Stimulated activated CD4-positive, alpha-beta T cell treated with anti-CD3 and anti-CD28 coated beads, Interleukin-4, amount 100 ng/mL, for 1 hour (primary cell): ENCODE measurements around the gene RYR3.

Source experiments
- DNase-seq: peaks from one replicate; pipeline ENCODE4 v3.0.0-alpha.2; 2020

RYR3 gene

DNA sequence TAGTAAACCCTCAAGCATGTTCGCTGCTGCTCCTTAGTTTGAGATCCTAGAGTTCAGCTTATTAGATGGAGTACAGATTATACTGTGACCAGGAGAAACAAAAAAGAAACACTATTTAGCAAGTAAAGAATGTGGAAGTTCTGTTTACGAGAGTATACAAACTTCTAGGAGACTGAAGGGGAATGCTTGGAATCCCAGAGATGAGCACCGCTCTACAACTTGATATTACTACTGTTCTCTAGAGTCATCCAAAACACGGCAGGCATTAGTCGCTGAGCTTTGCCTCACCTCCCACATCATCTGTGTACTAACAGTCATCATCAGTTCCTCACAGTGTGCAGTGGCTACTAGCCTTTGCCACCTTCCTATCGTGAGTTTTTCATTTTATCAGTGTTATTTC, 536.1 kb downstream of the RYR3 start:
- no peak for DNase-seq

DNA sequence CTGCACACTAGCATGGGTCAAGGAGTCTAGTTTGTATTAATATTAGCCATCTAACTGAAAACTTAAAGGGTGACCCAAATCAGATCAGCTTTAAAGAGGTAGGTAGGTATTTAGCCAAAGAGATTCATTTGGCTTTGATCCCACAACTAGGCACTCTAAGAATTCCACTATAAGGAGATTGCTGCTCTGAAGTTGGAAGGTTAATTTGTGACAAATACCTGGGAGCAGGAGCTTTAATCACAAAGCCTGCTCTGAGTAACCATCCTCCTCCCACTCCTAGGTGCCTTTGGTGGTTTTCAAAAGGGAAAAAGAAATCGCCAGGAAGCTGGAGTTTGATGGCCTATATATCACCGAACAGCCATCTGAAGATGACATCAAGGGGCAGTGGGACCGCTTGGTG, 537.2 kb downstream of the RYR3 start:
- no peak for DNase-seq

DNA sequence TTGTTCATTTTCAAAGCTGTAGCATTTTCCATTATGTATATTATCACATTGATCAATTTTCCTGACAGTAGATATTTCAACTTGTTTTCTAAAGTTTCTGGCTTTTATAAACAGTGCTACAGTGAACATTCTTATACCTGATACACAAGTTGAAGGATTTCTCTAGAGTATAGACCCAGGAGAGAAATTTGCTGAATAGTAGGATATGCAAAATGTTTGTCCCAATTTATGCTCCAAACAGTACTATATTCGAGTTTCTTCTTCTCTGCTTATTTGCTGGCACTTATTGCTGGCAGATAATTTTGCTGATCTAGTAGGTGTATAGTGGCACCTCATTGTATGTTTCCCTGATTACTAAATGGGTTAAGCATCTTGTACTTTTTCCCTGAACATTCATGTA, 540.3 kb downstream of the RYR3 start:
- no peak for DNase-seq

DNA sequence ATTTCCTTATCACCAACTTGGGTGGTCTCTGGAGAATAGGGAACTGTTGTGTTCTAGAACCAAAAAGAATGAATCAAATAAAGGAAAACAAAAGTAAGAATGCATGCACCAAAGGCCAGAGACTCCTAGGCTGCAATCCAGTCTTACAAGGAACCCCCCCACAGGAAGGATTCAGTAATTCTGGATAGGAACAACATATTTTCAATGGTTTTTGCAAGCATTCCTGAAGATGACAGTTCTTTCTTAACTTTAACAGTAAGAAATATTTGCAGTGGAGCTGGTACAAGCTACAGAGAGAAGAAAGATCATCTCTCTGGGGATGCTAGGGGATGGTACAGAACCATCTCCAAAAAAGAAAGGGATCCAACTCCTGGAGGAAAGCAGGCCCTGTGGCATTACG, 541.3 kb downstream of the RYR3 start:
- DNase-seq = no peak

DNA sequence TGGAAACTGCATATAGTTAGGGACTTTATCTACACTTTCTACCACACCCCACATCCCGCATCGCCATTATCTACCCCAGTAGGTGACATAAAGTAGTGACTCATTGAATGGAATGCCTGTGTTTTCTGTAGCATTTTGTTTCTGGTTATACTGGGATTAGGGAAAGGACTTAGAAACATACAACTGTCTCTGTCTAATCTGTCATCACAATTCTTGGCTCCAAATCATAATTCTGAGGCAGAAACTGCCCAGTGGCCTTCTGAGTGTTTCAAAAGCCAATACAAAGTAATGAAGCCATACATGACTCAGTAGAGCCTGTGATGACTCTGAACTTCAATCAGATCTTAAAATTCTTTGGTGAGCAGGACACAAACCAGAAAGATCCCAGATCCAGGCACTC, 541.8 kb downstream of the RYR3 start:
- DNase-seq = no peak

DNA sequence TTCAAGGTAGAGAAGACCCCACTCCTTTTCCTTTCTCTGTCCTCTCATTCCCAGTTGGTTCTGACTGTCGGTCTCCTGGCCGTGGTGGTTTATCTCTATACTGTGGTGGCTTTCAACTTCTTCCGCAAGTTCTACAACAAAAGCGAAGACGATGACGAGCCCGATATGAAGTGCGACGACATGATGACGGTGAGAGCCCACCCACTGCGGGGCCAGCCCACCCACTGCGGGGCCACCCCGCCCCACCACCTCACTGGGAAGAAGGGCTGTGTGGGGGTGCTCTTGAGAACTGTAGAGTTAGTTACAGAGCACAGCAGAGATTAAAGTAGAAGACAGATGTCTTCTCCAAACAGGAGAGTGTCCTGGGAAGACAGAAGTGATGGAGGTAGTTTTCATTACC, 547.0 kb downstream of the RYR3 start:
- DNase-seq = no peak

DNA sequence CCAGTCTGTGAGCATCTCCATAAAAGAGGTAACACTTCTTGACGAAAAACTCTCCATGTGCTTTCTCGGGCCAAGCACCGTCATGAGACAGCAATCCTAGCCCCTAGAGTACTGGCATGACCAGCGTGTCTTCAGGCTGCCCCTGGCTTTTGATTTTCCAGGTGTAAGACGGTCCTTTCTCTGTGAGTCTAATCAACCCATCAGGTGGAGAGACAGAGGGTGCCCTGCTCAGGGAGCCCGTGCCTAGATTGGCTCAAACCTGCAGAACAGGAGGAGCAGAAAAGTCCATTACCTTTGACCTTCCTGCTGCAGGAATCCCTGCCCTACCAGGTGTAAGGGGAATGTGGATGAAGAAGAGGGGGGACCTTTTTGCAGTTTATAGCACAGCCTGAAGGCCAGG, 548.1 kb downstream of the RYR3 start:
- no peak for DNase-seq

DNA sequence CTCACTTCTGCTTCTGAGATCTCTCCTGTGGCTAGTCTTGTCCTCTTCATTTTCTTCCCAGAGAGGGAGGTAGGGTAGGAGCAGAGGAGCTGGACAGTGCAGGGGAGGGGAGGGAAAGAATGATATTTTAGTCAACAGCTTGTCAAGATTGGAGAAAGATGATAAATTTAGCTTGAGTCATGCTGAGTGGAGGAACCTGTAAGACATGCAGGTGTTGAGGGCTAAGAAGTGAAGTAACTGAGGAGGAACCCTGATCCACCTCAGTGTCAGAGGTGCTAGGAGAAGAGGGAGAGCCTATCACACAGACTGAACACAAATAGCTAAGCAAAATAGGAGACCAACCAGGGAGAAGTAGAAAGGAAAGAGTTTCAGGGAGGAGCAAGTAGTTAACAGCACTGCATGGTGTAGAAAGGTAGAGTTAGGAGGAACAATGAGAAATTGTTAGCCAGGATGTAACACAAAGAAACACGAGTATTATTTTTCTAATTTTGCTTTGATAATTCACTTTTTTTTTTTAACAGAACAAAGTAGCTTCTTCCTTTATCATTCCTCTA, 549.3 kb downstream of the RYR3 start:
- DNase-seq = no peak

DNA sequence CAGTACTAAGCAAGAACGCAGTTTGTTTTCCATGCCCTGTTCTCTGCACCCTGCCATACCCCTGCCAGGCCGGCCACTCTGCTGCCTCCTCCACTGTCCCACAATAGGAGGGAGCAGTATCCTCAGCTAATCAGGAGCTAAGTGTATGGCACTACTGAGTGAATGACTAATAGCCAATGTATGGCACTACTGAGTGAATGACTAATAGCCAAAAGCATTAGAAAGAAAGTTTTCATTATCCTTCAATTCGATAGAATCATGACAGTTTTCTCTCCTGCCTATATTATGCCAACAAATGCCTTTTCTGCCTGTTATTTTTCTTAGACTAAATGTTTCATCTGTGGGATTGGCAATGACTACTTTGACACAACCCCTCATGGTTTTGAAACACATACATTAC, 550.0 kb downstream of the RYR3 start:
- DNase-seq = no peak

DNA sequence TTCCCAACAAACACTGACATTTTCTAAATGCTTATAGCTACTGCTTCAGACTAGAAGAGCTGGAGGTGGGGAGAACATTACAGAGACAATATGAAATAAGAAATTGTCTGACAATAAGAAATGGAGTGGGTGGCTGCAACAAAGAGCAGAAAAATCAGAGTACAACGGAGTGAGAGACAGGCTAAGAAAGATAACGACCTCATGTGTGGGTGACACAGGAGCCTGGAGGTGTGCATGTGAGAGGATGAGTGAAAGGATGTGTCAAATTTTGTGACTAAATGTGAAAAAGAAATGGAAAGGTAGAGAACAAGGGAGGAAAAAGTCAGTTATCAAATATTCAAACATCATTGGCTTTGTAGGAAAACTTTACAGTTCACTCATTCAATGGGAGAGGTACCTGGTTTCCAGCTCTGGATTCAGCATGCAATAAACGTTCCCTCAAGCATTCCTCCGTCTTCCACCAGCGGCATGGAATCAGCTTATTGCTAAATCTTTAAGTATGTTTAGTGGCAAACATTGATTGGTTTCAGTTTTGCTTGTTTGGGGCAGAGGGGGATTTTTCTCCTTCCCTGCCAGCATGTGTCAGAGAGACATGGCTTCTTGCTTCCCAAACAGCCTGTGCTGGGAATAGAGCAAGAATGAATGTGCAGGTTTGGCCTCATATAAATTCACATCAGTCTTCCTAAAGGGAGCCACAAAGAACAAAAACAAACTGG, 553.8 kb downstream of the RYR3 start:
- no peak for DNase-seq

DNA sequence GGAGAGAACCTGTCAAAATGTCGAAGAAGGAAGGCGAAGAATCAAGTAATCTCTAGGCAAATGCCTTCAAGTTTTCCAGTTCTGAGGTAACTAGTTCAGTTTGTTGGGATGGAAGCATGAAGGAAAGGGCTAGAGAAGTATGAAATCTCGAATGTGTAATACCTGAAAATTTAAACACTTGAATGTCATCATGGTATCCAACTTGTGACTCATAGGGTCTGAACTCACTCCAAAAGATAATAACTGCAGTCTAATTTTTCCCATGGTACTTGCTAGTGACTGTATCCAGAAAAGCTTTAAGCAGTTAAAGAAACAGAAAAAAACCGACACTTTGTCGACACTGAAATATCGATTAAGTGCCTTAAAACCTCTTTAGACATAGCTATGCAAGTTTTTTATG, 554.6 kb downstream of the RYR3 start:
- DNase-seq = no peak

DNA sequence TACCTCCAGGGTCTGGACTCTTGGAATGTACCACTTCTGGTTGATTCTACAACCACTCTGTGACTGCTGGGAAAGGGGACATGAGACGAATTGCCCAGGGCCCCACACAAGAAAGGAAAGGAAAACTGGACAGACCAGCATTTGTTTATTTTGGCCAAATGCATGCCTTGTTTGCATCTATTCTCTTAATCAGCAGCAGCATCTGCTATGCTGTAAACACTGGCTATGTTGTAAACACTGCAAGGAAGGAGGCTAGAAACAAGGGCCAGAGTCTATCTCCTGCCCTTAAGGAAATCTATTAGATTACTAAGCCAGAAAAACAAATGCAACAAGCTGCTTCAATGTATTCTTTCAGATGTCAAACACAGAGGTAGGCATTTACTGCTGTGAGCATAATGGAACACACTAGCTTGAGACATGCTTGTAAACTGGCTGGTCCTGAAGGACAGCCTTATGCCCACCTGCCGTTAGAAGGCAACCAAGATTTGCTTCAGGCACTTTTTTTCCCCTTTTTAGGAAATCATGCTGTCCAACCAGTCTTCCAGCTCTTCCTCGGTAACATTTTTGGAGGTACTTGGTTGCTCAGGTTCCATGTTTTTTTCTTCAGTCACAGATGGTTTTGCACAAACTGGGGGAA, 555.5 kb downstream of the RYR3 start:
- no peak for DNase-seq

DNA sequence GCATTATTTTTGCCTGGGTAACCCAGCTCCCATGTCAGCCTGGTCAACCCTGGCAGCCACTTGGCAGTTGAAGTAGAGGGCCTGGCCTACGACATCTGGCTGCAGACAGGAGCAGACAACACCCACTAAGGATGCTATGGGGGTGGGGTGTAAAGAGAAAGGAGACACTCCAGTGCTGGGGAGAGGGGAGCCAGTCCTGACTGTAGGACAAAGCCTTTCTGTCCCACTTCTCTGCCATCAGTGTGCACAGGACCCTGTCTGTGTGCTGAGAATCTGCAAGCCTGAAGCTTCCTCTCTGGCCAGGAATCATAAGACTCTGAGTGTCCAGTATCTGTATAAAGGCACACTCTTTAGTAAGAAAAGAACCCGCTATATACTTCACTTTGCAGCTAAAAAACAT, 561.2 kb downstream of the RYR3 start:
- DNase-seq = no peak

DNA sequence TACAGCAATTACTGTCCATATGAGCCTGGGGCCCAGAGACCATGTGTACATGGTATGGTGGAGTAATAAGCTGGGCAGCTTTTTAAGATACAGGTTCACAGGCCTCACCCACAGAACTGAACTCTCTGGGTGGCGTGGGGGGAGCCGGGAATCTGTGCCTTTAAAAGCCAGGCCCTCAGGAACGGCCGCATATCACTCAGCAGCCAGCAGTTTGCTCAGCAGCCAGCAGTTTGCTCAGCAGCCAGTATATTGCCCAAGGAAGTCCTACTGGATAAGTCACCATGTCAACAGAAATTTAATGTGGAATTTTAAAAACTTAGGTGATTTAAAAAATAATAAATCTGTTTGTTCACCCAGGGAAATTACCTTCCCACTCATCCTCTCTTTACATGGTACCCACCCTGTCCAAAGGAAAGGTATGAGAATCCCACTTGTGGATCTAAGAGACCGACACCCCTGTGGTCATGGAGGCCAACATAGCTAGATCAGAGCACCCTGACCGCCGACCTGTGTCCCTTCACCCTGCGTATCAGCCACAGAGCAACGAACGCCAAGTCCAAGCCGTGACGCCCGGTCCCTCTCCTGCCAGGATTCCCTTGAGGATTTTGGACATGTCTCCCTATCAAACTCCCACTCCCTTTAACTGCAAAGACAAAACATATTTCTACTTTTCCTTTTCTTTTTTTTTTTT, 561.8 kb downstream of the RYR3 start:
- DNase-seq = no peak

DNA sequence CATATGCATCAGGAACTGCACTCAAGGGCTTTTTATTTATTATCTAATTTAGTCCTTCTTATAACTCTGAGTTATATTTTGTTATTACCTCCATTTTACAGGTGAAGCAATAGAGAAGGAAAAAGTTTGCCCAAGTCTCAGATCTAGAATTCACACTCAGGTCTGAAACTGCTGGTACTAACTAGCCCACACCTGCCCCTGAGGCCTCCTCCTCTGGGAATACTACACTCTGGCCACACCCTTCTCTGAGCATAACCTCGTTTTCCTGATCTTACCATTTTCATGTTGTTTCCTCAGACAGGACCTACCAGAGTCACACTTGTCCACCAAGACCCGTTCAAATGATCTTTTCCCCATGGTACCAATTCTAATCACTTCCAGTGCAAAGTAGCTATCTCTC, 563.4 kb downstream of the RYR3 start:
- DNase-seq = no peak

DNA sequence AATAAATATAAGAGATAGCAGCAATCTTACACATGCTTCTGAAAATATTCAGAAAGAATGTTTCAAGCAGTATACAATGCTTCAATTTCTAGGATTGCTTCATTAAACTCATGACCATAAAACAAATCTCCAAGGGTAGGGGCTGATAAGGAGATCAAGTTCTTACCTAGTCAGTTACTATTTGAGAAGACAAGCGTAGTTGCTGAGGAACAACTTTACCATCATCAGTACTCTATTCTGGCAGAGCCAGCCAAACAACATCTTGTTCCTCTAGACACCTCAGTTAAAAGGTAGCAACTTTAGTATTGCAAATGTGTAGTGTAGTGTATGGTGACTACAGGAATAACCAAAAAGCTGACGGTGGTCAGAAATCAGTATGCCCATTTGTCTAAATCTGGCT, 572.2 kb downstream of the RYR3 start:
- DNase-seq = no peak

DNA sequence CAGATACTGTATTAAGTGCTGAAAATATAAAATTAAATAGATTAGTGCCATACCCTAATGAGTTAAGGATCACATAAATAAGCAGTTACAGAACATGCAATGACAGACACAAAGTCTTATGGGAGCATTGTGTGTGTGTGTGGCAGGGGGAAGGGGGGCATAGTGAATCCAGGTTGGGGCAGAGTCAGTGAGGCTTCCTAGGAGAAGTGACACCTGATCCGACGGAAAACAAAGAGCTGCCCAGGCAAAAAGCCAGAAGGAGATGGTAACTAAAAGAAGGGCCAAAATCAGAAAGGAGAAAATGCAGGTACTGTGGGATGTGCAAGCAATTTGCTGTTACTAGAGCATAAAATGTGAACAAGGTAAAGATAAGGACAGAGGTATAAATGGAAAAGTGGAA, 577.4 kb downstream of the RYR3 start:
- DNase-seq = no peak

DNA sequence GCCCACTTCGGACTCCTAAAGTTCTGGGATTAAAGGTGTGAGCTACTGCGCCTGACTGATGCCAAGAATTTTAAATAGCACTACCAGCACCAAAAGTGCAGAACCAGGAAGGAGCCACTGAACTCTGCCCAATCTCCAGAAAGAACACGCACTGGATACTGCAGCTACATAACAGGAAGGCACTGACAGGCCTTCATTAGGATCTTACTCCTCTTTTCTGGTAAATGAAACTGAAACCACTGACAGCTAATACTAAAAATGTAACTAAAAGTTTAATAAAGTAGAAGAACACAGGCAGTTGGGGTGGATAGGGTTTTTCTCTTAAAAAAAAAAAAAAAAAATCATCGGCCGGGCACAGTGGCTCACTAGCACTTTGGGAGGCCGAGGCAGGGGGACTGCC, 583.4 kb downstream of the RYR3 start:
- DNase-seq = no peak

DNA sequence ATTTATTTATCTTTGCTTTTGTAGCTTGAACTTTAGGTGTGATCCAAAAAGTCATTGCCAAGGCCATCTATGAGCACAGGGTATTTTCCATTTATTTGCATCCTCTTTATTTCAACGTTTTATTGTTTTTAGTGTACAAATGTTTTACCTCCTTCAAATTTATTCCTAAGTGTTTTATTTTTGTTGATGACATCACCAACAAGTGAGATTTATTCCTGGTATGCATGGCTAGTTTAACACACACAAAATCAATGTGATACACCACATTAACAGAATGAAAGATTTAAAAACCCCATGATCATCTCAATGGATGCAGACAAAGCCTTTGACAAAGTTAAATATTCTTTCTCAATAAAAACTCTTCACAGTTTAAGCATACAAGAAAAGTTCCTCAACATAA, 591.3 kb downstream of the RYR3 start:
- no peak for DNase-seq

DNA sequence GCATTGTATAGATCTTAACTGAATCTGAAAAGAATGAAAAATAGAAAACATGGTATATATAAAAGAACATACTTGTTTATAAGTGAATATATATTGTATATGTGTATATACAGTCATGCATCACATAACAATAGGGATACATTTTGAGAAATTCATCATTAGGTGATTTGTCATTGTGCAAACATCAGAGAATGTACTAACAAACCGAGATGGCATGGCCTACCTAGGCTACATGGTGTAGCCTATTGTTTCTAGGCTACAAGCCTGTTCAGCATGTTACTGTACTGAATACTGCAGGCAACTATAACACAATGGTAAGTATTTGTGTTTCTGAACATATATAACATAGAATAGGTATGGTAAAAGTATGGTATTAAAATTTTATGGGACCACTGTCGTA, 592.9 kb downstream of the RYR3 start:
- no peak for DNase-seq

DNA sequence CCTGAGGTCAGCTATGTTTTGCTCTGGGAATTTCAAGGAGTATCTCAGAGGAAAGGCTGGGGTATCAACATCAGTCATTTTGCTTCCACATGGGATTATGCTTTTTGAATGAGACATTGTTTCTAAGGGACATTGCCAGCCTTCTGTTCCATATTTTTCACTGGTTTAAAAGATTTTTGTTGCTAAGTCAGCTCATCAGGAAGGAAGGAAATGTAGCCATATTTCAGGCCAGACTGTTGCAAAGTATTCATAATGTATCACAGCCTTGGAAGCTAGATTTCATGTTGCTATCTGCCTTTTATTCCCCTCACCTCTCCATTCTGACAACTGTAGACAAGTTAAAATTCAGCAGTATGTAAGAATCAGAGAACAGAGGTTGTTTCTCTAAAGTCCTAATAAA, 596.6 kb downstream of the RYR3 start:
- no peak for DNase-seq

DNA sequence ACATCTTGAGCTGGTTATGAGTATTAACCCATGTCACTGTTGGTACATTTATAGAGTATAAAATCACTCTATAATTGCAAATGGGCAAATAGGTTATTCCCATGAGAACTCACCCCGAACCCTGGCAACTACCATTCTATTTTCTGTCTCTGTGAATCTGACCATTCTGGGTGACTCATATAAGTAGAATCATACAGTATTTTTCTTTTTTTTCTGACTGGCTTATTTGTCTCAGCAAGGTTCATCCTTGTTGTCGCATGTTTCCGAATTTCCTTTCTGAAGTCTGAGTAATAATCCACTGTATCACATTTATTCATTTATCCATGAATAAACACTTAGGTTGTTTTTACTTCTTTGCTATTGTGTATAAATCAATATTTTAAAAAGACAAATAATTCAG, 597.6 kb downstream of the RYR3 start:
- no peak for DNase-seq

DNA sequence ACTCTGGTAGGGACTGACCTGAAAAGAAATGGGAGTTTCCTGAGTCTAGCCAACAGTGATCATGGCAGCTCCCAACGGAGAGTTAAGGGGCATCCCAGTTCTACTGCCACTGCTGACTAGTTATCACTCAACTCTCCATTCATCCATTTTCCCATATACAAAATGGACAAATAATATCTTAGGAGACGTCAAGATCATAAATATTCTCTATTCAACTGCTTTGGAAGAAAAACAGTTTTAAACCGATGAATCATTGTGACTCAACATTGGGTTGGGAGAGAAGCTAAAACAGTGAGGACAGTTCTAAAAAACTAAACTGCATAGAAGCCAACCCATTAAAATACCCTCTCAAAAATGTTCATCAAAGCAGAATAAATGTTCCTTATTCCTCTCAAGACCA, 600.0 kb downstream of the RYR3 start:
- no peak for DNase-seq

DNA sequence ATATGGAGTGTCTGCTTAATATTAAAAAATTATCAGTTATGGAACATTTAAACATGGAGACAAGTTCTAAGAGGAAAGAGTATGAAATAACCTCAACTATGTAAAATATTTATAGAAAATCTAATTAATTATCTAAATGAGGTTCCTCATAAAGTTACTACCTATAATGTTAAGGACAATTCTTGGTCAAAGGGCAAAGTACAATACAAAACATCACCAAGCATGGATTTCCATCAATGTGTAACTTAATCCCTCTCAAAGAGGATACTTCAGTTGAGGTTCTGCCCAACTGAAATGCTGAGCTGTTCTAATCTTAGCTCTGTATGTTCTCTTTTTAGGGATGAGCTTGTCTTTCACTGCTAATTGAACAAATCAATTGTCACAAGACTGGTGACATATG, 601.6 kb downstream of the RYR3 start:
- DNase-seq = no peak
